DND-41 (cell line): ENCODE results near the gene CFAP73.

Experiments used
- EZH2 ChIP-seq: IDR thresholded peaks from 3 replicates; pipeline ENCODE4 v1.6.1; 2012; ENCODE audit warnings: borderline replicate concordance, low read depth, mild to moderate bottlenecking, moderate library complexity, low read length, inconsistent platforms; ENCODE audit not compliant: severe bottlenecking
- TF ChIP-seq, protein P1 (sequence below): IDR thresholded peaks from 2 replicates; pipeline ENCODE4 v1.5.1; 2012; ENCODE audit warnings: borderline replicate concordance, low read length, moderate library complexity, mild to moderate bottlenecking; ENCODE audit not compliant: poor library complexity, severe bottlenecking; ENCODE audit errors: extremely low read depth

DNA sequence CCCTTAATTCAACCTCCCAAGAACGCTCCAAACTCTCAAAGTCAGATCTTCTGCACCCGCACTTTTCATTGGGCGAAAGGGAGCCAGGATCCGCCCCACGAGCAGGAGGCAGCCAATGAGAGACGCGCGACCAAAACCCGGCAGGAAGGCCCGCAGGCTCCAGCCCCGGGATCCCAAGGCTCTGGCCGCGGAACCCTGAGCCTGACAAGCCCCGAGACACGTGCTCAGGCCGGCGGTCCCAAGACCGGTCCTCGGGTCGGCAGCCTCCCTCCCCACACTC lies 35.3 kb downstream of the CFAP73 start:
- no peak for TF ChIP-seq EZH2
- TF ChIP-seq, protein P1, sequence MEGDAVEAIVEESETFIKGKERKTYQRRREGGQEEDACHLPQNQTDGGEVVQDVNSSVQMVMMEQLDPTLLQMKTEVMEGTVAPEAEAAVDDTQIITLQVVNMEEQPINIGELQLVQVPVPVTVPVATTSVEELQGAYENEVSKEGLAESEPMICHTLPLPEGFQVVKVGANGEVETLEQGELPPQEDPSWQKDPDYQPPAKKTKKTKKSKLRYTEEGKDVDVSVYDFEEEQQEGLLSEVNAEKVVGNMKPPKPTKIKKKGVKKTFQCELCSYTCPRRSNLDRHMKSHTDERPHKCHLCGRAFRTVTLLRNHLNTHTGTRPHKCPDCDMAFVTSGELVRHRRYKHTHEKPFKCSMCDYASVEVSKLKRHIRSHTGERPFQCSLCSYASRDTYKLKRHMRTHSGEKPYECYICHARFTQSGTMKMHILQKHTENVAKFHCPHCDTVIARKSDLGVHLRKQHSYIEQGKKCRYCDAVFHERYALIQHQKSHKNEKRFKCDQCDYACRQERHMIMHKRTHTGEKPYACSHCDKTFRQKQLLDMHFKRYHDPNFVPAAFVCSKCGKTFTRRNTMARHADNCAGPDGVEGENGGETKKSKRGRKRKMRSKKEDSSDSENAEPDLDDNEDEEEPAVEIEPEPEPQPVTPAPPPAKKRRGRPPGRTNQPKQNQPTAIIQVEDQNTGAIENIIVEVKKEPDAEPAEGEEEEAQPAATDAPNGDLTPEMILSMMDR: no peak
